ENCODE measurements around the gene NABP1.

The NABP1 gene

GRCh38 chr2:191686066-191686465, 8.1 kb downstream of the NABP1 start:
- no peak for DNase-seq

GRCh38 chr2:191686729-191687128, 8.8 kb downstream of the NABP1 start:
- DNase-seq = no peak

- no peak for DNase-seq
Measured at GRCh38 chr2:191687867-191688266, 9.9 kb downstream of the NABP1 start.

GRCh38 chr2:191688934-191689695, 11.2 kb downstream of the NABP1 start:
- DNase-seq = no peak

GRCh38 chr2:191690327-191690726, 12.4 kb downstream of the NABP1 start:
- no peak for DNase-seq

- DNase-seq = no peak
Measured at GRCh38 chr2:191691016-191691735, 13.2 kb downstream of the NABP1 start.

- no peak for DNase-seq
Measured at GRCh38 chr2:191691898-191692297, 14.0 kb downstream of the NABP1 start.

- no peak for DNase-seq
Measured at GRCh38 chr2:191692502-191693115, 14.7 kb downstream of the NABP1 start.

- no peak for DNase-seq
Measured at GRCh38 chr2:191693166-191693565, 15.2 kb downstream of the NABP1 start.

GRCh38 chr2:191693778-191694177, 15.8 kb downstream of the NABP1 start:
- DNase-seq = no peak

- peak in 1 of 2 experiments; percentile 26 for DNase-seq
Measured at GRCh38 chr2:191696001-191696400, 18.1 kb downstream of the NABP1 start.

- no peak for DNase-seq
Measured at GRCh38 chr2:191696966-191697365, 19.0 kb downstream of the NABP1 start.

- DNase-seq = no peak
Measured at GRCh38 chr2:191697870-191698269, 19.9 kb downstream of the NABP1 start.

GRCh38 chr2:191699341-191699945, 21.5 kb downstream of the NABP1 start:
- no peak for DNase-seq

- no peak for DNase-seq
Measured at GRCh38 chr2:191701029-191701428, 23.1 kb downstream of the NABP1 start.

GRCh38 chr2:191701696-191702095, 23.8 kb downstream of the NABP1 start:
- no peak for DNase-seq

GRCh38 chr2:191703079-191703725, 25.3 kb downstream of the NABP1 start:
- DNase-seq = no peak

GRCh38 chr2:191705084-191705483, 27.1 kb downstream of the NABP1 start:
- no peak for DNase-seq

- DNase-seq = no peak
Measured at GRCh38 chr2:191705701-191706100, 27.8 kb downstream of the NABP1 start.

- DNase-seq = no peak
Measured at GRCh38 chr2:191706791-191707190, 28.9 kb downstream of the NABP1 start.

GRCh38 chr2:191707542-191707941, 29.6 kb downstream of the NABP1 start:
- no peak for DNase-seq

GRCh38 chr2:191710411-191710900, 32.5 kb downstream of the NABP1 start:
- no peak for DNase-seq

GRCh38 chr2:191711621-191712020, 33.7 kb downstream of the NABP1 start:
- no peak for DNase-seq

All from cerebellar nuclear complex (tissue), 1 donor.